ENCODE results near the gene KIAA1328. TPM values are rescaled to one million over a fixed set of nuclear protein-coding genes. Genes with fewer than 3 reads are reported as not detected.
"Not testable (repeated sequence)": the region's sequence is repeated elsewhere in the genome, so short reads cannot be mapped to it uniquely, and the experiment has no call there.

Gene KIAA1328
- polyA plus RNA-seq, 2 of the 4 experiments (the other 2 are of a cell fraction), result 1.7 to 3.9 TPM

DNA sequence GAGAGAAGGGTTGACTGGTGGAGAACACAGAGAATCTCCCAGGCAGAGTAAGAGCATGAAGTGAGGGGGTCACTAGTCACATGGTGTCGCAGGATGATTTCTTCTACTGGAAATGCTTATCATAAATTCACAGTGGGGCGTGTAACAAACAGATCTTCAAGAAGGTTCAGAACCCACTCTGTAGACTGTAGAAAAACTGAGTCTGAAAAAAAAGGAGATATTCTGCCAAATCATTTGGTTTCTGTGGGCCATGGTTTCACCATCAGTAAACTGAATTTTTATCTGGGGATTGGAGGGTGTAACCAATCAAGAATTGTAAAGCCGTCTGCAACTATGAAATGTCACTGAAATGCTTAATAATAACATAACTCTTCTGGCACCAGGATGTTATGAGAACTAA is 15.1 kb upstream of the KIAA1328 start (continued):
- no peak for TF ChIP-seq HOXB13 (CRISPR knock-in tag; IDR thresholded peaks at IDR 0.05; ENCODE audit: low read depth)

DNA sequence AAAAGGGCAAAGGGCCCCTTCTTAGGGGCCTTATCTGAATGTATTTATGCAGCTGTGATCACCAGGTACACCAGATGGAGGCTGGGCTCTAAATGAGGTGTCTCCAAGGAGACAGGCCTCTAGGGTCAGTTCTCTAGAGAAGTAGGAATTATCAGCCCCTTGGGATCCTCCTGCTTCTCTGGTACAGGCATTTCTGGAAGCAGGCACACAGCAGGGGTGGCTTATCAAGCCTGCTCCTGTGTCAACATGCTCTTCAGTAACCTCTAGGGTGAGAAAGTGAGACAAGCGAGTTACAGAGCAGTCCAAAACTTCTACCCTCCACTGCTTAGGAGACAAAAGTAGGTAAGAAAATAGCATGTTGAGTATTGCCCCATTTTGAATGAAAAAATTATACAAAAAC is 13.9 kb upstream of the KIAA1328 start:
- POLR2A ChIA-PET, result no interaction called here
- Histone ChIP-seq H3K4me2 (no peak overlapping the region), H3K27ac (no peak overlapping the region), H3K4me1 (no peaks in the 10 kb centered on the region), H3K4me3 (no peak overlapping the region), H3K9me3 (no peaks in the 10 kb centered on the region)
- WGBS (ENCODE audit: missing lambda C conversion rate), result 41% methylated on average over 1 of the region's 1 CpG
- CTCF ChIA-PET, result no interaction called here
- TF ChIP-seq EHF (CRISPR knock-in tag; IDR thresholded peaks at IDR 0.05) (no peak), JUNB (IDR thresholded peaks at IDR 0.05) (no peak), ESRRA (IDR thresholded peaks at IDR 0.05; ENCODE audit: borderline replicate concordance, low read length) (no peak), HDAC2 (IDR thresholded peaks at IDR 0.05) (no peak), SMC3 (IDR thresholded peaks at IDR 0.05) (no peak)
- TF ChIP-seq, protein P1, sequence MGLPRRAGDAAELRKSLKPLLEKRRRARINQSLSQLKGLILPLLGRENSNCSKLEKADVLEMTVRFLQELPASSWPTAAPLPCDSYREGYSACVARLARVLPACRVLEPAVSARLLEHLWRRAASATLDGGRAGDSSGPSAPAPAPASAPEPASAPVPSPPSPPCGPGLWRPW (IDR thresholded peaks at IDR 0.05), result no peak
- DNase-seq (ENCODE audit: low read depth in 1 of 2, low spot score in 1 of 2), result no peak
- no peak for FAIRE-seq
- no peak for ATAC-seq

DNA sequence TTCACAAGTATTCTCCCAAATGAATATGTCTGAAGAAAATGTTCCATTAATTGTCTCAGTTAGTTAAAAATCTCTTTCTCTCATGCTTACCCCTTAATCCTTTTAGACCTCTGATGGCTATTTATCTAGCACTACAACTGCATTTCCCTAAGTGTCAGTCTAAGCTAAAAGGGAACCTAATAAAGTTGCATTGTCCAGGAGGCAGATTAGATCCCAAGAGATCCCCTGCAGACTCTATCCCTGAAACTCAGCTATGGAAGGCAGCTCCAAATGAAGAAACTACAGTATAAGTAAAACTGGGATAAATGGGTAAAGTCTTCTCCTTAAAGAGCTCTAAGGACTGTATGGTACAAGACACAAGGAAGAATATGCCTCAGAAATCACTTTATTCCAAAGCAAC is 12.8 kb upstream of the KIAA1328 start:
- DNase-seq (ENCODE audit: low read depth in 1 of 2, low spot score in 1 of 2); FAIRE-seq; H3K4me2 ChIP-seq; H3K9me3 ChIP-seq; H3K4me3 ChIP-seq; H3K27ac ChIP-seq; H3K4me1 ChIP-seq; ATAC-seq; POLR2A ChIA-PET: not testable (repeated sequence)
- CTCF ChIA-PET, result interaction anchor here (1.0 kb wide), 1 partner anchor 13 kb away, joined by 3 read pairs; the partner anchor contains the start of genes KIAA1328 and TPGS2

DNA sequence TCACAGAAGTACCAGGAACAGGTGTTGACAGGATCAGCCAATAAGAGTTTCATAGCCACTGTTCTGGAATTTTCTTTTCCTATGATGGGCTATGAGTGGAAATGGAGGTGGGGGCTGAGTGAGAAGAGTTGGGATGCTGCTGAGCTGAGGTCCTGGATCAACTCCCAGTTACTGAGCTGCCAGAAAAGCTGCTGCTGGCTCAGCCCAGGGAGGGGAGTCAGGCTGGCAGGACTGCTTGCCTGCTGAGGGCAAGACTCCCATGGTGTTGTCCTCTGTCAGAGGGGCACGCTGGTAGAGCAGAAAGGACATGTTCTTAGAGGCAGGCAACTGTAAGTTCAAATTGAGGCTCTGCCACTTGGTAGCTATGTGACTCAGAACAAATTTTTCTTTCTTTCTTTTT is 11.9 kb upstream of the KIAA1328 start:
- H3K27ac ChIP-seq, result no peak overlapping the region
- 94% methylated on average over 1 of the region's 1 CpG for WGBS (ENCODE audit: missing lambda C conversion rate)
- H3K9me3 ChIP-seq, result no peaks in the 10 kb centered on the region
- H3K4me2 ChIP-seq, result no peak overlapping the region
- no peaks in the 10 kb centered on the region for H3K4me1 ChIP-seq
- DNase-seq (ENCODE audit: low read depth in 1 of 2, low spot score in 1 of 2) (no peak), FAIRE-seq (no peak), ATAC-seq (no peak)
- no peak overlapping the region for H3K4me3 ChIP-seq
- ChIA-PET POLR2A (no interaction called here), CTCF (no interaction called here)
- TF ChIP-seq SMC3 (IDR thresholded peaks at IDR 0.05) (no peak), RCOR1 (IDR thresholded peaks at IDR 0.05; ENCODE audit: low read depth, low read length) (no peak)
- TF ChIP-seq, protein P2, sequence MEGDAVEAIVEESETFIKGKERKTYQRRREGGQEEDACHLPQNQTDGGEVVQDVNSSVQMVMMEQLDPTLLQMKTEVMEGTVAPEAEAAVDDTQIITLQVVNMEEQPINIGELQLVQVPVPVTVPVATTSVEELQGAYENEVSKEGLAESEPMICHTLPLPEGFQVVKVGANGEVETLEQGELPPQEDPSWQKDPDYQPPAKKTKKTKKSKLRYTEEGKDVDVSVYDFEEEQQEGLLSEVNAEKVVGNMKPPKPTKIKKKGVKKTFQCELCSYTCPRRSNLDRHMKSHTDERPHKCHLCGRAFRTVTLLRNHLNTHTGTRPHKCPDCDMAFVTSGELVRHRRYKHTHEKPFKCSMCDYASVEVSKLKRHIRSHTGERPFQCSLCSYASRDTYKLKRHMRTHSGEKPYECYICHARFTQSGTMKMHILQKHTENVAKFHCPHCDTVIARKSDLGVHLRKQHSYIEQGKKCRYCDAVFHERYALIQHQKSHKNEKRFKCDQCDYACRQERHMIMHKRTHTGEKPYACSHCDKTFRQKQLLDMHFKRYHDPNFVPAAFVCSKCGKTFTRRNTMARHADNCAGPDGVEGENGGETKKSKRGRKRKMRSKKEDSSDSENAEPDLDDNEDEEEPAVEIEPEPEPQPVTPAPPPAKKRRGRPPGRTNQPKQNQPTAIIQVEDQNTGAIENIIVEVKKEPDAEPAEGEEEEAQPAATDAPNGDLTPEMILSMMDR (IDR thresholded peaks at IDR 0.05), result no peak
- TF ChIP-seq, protein P1 (IDR thresholded peaks at IDR 0.05), result no peak

DNA sequence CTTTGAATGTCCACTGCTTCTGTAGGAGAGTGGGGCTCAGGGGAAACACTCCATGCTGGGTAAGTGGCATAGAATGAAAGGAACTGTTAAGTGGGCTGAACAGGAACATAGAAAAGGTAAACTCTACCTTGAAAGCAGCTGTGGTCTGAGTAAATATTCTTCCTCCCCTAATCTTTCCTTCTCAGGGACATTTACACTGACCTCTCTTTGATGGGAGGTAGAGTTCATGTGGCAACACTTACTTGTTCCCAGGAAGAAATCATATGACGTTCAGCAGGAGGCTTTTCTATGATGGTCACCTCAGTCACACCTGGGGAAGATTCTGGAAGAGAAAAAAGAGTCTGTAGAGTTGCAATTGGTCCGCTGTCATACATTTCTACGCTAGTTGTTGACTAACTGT is 10.3 kb upstream of the KIAA1328 start:
- no peak for DNase-seq (ENCODE audit: low read depth in 1 of 2, low spot score in 1 of 2)
- ChIA-PET POLR2A (no interaction called here), CTCF (interaction anchor here (1.4 kb wide), 1 partner anchor 10 kb away, joined by 4 read pairs; no protein-coding TSS in a partner anchor)
- H3K27ac ChIP-seq, result no peak overlapping the region
- H3K9me3 ChIP-seq, result no peaks in the 10 kb centered on the region
- H3K4me3 ChIP-seq, result no peak overlapping the region
- no peak for ATAC-seq
- H3K4me1 ChIP-seq, result no peaks in the 10 kb centered on the region
- 93% methylated on average over 3 of the region's 3 CpGs for WGBS (ENCODE audit: missing lambda C conversion rate)
- FAIRE-seq, result no peak
- H3K4me2 ChIP-seq, result no peak overlapping the region
- TF ChIP-seq KDM5A (IDR thresholded peaks at IDR 0.05) (no peak), ESRRA (IDR thresholded peaks at IDR 0.05; ENCODE audit: borderline replicate concordance, low read length) (no peak), SMC3 (IDR thresholded peaks at IDR 0.05) (no peak), NFE2L2 (conservative IDR thresholded peaks at IDR 0.05; ENCODE audit: low read length) (no peak), HOXA7 (CRISPR knock-in tag; IDR thresholded peaks at IDR 0.05) (no peak), NR3C1 (IDR thresholded peaks at IDR 0.05) (no peak), ZNF302 (CRISPR knock-in tag; IDR thresholded peaks at IDR 0.05) (no peak), MYC (IDR thresholded peaks at IDR 0.05; ENCODE audit: borderline replicate concordance, low read length) (no peak), RFX5 (IDR thresholded peaks at IDR 0.05) (no peak), FOSB (CRISPR knock-in tag; IDR thresholded peaks at IDR 0.05) (no peak), FOSL2 (IDR thresholded peaks at IDR 0.05) (no peak), FOSL2 (CRISPR knock-in tag; IDR thresholded peaks at IDR 0.05) (no peak)
- TF ChIP-seq, protein P3, sequence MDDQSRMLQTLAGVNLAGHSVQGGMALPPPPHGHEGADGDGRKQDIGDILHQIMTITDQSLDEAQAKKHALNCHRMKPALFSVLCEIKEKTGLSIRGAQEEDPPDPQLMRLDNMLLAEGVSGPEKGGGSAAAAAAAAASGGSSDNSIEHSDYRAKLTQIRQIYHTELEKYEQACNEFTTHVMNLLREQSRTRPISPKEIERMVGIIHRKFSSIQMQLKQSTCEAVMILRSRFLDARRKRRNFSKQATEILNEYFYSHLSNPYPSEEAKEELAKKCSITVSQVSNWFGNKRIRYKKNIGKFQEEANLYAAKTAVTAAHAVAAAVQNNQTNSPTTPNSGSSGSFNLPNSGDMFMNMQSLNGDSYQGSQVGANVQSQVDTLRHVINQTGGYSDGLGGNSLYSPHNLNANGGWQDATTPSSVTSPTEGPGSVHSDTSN (IDR thresholded peaks at IDR 0.05), result no peak
- TF ChIP-seq, protein P2 (IDR thresholded peaks at IDR 0.05), result no peak
- TF ChIP-seq, protein P4, sequence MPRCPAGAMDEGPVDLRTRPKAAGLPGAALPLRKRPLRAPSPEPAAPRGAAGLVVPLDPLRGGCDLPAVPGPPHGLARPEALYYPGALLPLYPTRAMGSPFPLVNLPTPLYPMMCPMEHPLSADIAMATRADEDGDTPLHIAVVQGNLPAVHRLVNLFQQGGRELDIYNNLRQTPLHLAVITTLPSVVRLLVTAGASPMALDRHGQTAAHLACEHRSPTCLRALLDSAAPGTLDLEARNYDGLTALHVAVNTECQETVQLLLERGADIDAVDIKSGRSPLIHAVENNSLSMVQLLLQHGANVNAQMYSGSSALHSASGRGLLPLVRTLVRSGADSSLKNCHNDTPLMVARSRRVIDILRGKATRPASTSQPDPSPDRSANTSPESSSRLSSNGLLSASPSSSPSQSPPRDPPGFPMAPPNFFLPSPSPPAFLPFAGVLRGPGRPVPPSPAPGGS (IDR thresholded peaks at IDR 0.05), result no peak
- TF ChIP-seq, protein P5, sequence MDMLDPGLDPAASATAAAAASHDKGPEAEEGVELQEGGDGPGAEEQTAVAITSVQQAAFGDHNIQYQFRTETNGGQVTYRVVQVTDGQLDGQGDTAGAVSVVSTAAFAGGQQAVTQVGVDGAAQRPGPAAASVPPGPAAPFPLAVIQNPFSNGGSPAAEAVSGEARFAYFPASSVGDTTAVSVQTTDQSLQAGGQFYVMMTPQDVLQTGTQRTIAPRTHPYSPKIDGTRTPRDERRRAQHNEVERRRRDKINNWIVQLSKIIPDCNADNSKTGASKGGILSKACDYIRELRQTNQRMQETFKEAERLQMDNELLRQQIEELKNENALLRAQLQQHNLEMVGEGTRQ (IDR thresholded peaks at IDR 0.05), result no peak
